Smooth muscle cell (in vitro differentiated cells): ENCODE results near the gene EPN3. TPM values are rescaled to one million over a fixed set of nuclear protein-coding genes. Genes with fewer than 3 reads are reported as not detected.

Experiments used
- DNase-seq: peaks from one replicate; lab custom pipeline; 2025; ENCODE audit not compliant: unreplicated experiment; lab: John Stamatoyannopoulos, UW
- H2AFZ ChIP-seq: fragments of 200-600 bp; sonication (generic); 2 replicates; pipeline ENCODE4 v1.6.0; 2016; ENCODE audit warnings: antibody characterized with exemption, low read depth, mild to moderate bottlenecking
- H3F3A ChIP-seq: fragments of 200-600 bp; sonication (generic); 2 replicates; pipeline ENCODE4 v1.6.0; 2017; ENCODE audit warnings: antibody characterized with exemption, low read depth
- H3K27ac ChIP-seq: fragments of 200-600 bp; sonication (generic); 2 replicates; pipeline ENCODE4 v1.5.1; 2016; ENCODE audit warnings: low read depth, mild to moderate bottlenecking
- H3K27me3 ChIP-seq: fragments of 200-600 bp; sonication (generic); 2 replicates; pipeline ENCODE4 v1.6.1; 2016; ENCODE audit warnings: low read depth, mild to moderate bottlenecking
- H3K36me3 ChIP-seq: fragments of 200-600 bp; sonication (generic); 2 replicates; pipeline ENCODE4 v1.5.1; 2016; ENCODE audit warnings: low read depth
- H3K4me1 ChIP-seq: fragments of 200-600 bp; sonication (generic); 2 replicates; pipeline ENCODE4 v1.5.1; 2016; ENCODE audit warnings: low read depth
- H3K4me2 ChIP-seq: fragments of 200-600 bp; sonication (generic); 2 replicates; pipeline ENCODE4 v1.6.0; 2016; ENCODE audit warnings: mild to moderate bottlenecking
- H3K4me3 ChIP-seq: fragments of 200-600 bp; sonication (generic); 2 replicates; pipeline ENCODE4 v1.5.1; 2016; ENCODE audit warnings: mild to moderate bottlenecking
- H3K79me2 ChIP-seq: fragments of 200-600 bp; sonication (generic); 2 replicates; pipeline ENCODE4 v1.6.0; 2016; ENCODE audit warnings: low read depth, mild to moderate bottlenecking
- H3K9ac ChIP-seq: fragments of 200-600 bp; sonication (generic); 2 replicates; pipeline ENCODE4 v1.6.0; 2016; ENCODE audit warnings: low read depth
- H3K9me3 ChIP-seq: fragments of 200-600 bp; sonication (generic); replicated peaks from 2 replicates; pipeline ENCODE4 v1.5.1; 2016; ENCODE audit warnings: low read depth
- H4K20me1 ChIP-seq: fragments of 200-600 bp; sonication (generic); 2 replicates; pipeline ENCODE4 v1.6.0; 2016; ENCODE audit warnings: low read depth
- CTCF ChIP-seq: fragments of 200-600 bp; sonication (generic); IDR thresholded peaks from 2 replicates; pipeline ENCODE4 v1.5.1; 2017; ENCODE audit warnings: borderline replicate concordance, mild to moderate bottlenecking, antibody characterized with exemption; ENCODE audit not compliant: insufficient read depth, poor library complexity, severe bottlenecking
- WGBS: methylation state at CpG from one replicate; pipeline ENCODE4 v1.1.7; 2016; ENCODE audit warnings: low lambda C conversion rate; 5-methylcytosine and 5-hydroxymethylcytosine counted together
- polyA plus RNA-seq: library from polyadenylated mRNA; unstranded; fragments of >200 nt; fragmentation: Nextera tagmentation; extraction: Ambion mirVana; gene quantifications from 2 replicates; pipeline ENCODE4 v1.2.1, GENCODE V29; 2016
- total RNA-seq: library from RNA; depleted of rRNA; stranded (reverse); fragments of >200 nt; gene quantifications from 2 replicates; pipeline ENCODE4 v1.2.3, GENCODE V29; 2014

The EPN3 gene
- total and polyA plus RNA-seq, 2 experiments from 2014 or later, result 3.9 to 5.1 TPM

GRCh38 chr17:50513495-50513894 lies 19.0 kb upstream of the EPN3 start:
- H3K27me3 ChIP-seq, result no peaks in the 10 kb centered on the region
- H3F3A ChIP-seq, result peaks cover 13% of the 10 kb centered on the region
- H3K4me1 ChIP-seq, result peaks cover 14% of the 10 kb centered on the region
- H3K9me3 ChIP-seq, result no peaks in the 10 kb centered on the region
- TF ChIP-seq CTCF, result no peak
- H3K36me3 ChIP-seq, result no peaks in the 10 kb centered on the region
- no peaks in the 10 kb centered on the region for H4K20me1 ChIP-seq
- H2AFZ ChIP-seq, result no peak overlapping the region
- H3K27ac ChIP-seq, result no peak overlapping the region
- no peak overlapping the region for H3K9ac ChIP-seq
- no peak for DNase-seq
- H3K4me2 ChIP-seq, result no peak overlapping the region
- H3K4me3 ChIP-seq, result no peak overlapping the region
- 91% methylated on average over 4 of the region's 4 CpGs for WGBS
- H3K79me2 ChIP-seq, result no peaks in the 10 kb centered on the region

- H3K79me2 ChIP-seq, result no peaks in the 10 kb centered on the region
- H3K9ac ChIP-seq, result no peak overlapping the region
- peaks cover 6% of the 10 kb centered on the region for H3F3A ChIP-seq
- H2AFZ ChIP-seq, result no peak overlapping the region
- no peak for DNase-seq
- H3K4me3 ChIP-seq, result no peak overlapping the region
- no peak for TF ChIP-seq CTCF
- WGBS, result 81% methylated on average over 3 of the region's 3 CpGs
- H3K27me3 ChIP-seq, result no peaks in the 10 kb centered on the region
- H3K27ac ChIP-seq, result no peak overlapping the region
- no peaks in the 10 kb centered on the region for H4K20me1 ChIP-seq
- H3K4me2 ChIP-seq, result no peak overlapping the region
- peaks cover 6% of the 10 kb centered on the region for H3K4me1 ChIP-seq
- H3K9me3 ChIP-seq, result no peaks in the 10 kb centered on the region
- H3K36me3 ChIP-seq, result no peaks in the 10 kb centered on the region
Measured at GRCh38 chr17:50514388-50514787, 18.1 kb upstream of the EPN3 start.

- H3K4me1 ChIP-seq, result peaks cover 6% of the 10 kb centered on the region
- no peak overlapping the region for H3K27ac ChIP-seq
- no peaks in the 10 kb centered on the region for H4K20me1 ChIP-seq
- no peaks in the 10 kb centered on the region for H3K27me3 ChIP-seq
- no peak overlapping the region for H3K4me2 ChIP-seq
- H3K9ac ChIP-seq, result no peak overlapping the region
- no peaks in the 10 kb centered on the region for H3K9me3 ChIP-seq
- H3K4me3 ChIP-seq, result no peak overlapping the region
- no peak overlapping the region for H2AFZ ChIP-seq
- H3F3A ChIP-seq, result no peaks in the 10 kb centered on the region
- H3K79me2 ChIP-seq, result no peaks in the 10 kb centered on the region
- DNase-seq, result no peak
- no peaks in the 10 kb centered on the region for H3K36me3 ChIP-seq
- no peak for TF ChIP-seq CTCF
- WGBS, result 75% methylated on average over 6 of the region's 6 CpGs
Measured at GRCh38 chr17:50514936-50515702, 17.4 kb upstream of the EPN3 start.

- Histone ChIP-seq H3K9ac (no peak overlapping the region), H3K27ac (no peak overlapping the region), H3K79me2 (no peaks in the 10 kb centered on the region), H4K20me1 (no peaks in the 10 kb centered on the region), H3K36me3 (no peaks in the 10 kb centered on the region), H3K4me3 (no peak overlapping the region), H3K4me1 (peaks cover 6% of the 10 kb centered on the region), H3F3A (no peaks in the 10 kb centered on the region), H3K9me3 (no peaks in the 10 kb centered on the region), H3K4me2 (no peak overlapping the region), H2AFZ (no peak overlapping the region), H3K27me3 (no peaks in the 10 kb centered on the region)
- no peak for TF ChIP-seq CTCF
- DNase-seq, result no peak
- WGBS, result 80% methylated on average over 4 of the region's 4 CpGs
Measured at GRCh38 chr17:50517011-50517410, 15.5 kb upstream of the EPN3 start.
